AG04450 (cell line): ENCODE data around the gene LAMP5. TPM values are rescaled to one million over a fixed set of nuclear protein-coding genes. Genes with fewer than 3 reads are reported as not detected.

ENCODE experiments used
- CTCF ChIA-PET: fragments of 300-600, 350-600 bp; formaldehyde crosslinking; extraction: SDS; loops from one replicate; lab custom pipeline; 2022; ENCODE audit warnings: antibody characterized with exemption, inconsistent platforms; lab: Charles Lee
- POLR2A ChIA-PET: fragments of 350-600 bp; formaldehyde crosslinking; extraction: SDS; loops from one replicate; lab custom pipeline; 2021; ENCODE audit warnings: antibody characterized with exemption, inconsistent platforms; lab: Yijun Ruan, JAX
- DNase-seq: peaks from one replicate; pipeline ENCODE4 v3.0.0-alpha.2; 2011; ENCODE audit warnings: low read depth, low spot score
- H3K27ac ChIP-seq: one replicate; pipeline ENCODE4 v1.5.1; 2012; ENCODE audit warnings: low read depth, low read length, control low read depth
- H3K27me3 ChIP-seq: one replicate; pipeline ENCODE4 v1.6.0; 2012; ENCODE audit warnings: low read length; ENCODE audit not compliant: control insufficient read depth, insufficient read depth
- H3K4me3 ChIP-seq: 2 replicates; pipeline ENCODE4 v1.5.1; 2011; ENCODE audit warnings: mild to moderate bottlenecking, low read depth, low read length, control low read depth
- H3K9me3 ChIP-seq: 2 replicates; pipeline ENCODE4 v1.5.1; 2012; ENCODE audit warnings: low read length; ENCODE audit not compliant: control insufficient read depth, insufficient read depth
- CTCF ChIP-seq: IDR thresholded peaks from 2 replicates; pipeline ENCODE4 v1.5.1; 2011; ENCODE audit warnings: low read depth, low read length, control low read depth, inconsistent platforms
- polyA minus RNA-seq: library from RNA; depleted of rRNA, polyadenylated mRNA; stranded (reverse); fragments of >200 nt; gene quantifications from 2 replicates; pipeline ENCODE4 v1.2.3, GENCODE V29; 2011; rRNA and poly(A)+ RNA removed
- polyA plus RNA-seq: library from polyadenylated mRNA; depleted of rRNA; stranded (reverse); fragments of >200 nt; gene quantifications from 2 replicates; pipeline ENCODE4 v1.2.3, GENCODE V29; 2011; rRNA removed

The LAMP5 gene, protein sequence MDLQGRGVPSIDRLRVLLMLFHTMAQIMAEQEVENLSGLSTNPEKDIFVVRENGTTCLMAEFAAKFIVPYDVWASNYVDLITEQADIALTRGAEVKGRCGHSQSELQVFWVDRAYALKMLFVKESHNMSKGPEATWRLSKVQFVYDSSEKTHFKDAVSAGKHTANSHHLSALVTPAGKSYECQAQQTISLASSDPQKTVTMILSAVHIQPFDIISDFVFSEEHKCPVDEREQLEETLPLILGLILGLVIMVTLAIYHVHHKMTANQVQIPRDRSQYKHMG
- 0.12 and 0.20 TPM in 2 replicates for polyA plus RNA-seq
- polyA minus RNA-seq, result not detected in 2 replicates

DNA sequence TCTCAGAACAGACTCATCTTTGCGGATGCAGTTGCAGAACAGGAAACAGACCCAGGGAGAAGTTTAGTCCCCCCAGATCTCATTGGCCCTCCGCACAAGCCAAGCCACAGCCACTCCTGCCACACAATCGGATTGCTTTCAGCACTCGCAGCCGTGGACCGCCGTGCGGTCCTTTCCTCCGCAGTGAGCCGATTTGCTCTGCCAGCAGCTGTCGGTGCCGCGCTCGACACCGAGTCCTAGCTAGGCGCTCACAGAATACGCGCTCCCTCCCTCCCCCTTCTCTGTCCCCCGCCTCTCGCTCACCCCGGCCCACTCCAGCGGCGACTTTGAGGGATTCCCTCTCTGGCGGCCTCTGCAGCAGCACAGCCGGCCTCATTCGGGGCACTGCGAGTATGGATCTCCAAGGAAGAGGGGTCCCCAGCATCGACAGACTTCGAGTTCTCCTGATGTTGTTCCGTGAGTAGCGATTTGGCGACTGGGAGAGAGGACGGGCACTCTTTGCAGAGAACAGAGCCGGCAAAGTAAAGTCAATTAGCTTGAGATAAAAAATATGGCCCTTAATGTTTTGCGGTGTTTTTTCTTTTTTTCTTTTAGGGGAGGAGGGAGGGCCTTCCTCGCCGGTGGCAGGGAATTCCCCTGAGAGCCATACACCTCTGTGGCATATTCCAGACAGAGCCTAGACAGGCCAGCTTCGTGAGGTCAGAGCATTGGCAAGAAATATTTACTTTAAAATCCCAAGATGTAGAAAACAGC is at the start of gene LAMP5:
TSS of gene LAMP5 (plus strand) at position 130 of the 753 bp plus-strand sequence. CDS start at position 393, 263 bp downstream.
- H3K9me3 ChIP-seq, result no peaks in the 10 kb centered on the region; the same call in 1 of the 2 replicates
- no peak within 1 kb of the TSS for H3K27ac ChIP-seq
- H3K27me3 ChIP-seq, result peaks cover 68% of the 10 kb centered on the region
- DNase-seq, result no peak
- POLR2A ChIA-PET, result interaction anchor here (0.6 kb wide), 2 partner anchors 54 to 562 kb away, joined by 3 to 8 read pairs; no protein-coding TSS in a partner anchor
- TF ChIP-seq CTCF, result no peak
- CTCF ChIA-PET, result interaction anchor here (0.6 to 1.0 kb wide), 2 partner anchors 17 to 576 kb away, joined by 3 read pairs; no protein-coding TSS in a partner anchor
- no peak within 1 kb of the TSS for H3K4me3 ChIP-seq

- POLR2A ChIA-PET, result no interaction called here
- peak; percentile 47 for TF ChIP-seq CTCF
- no peak overlapping the region for H3K27ac ChIP-seq
- no peaks in the 10 kb centered on the region for H3K27me3 ChIP-seq
- CTCF ChIA-PET, result interaction anchor here (1.0 to 1.9 kb wide), 2 partner anchors 9 to 10 kb away, joined by 5 to 8 read pairs; no protein-coding TSS in a partner anchor
- no peak for DNase-seq
- H3K4me3 ChIP-seq, result no peak overlapping the region
- no peaks in the 10 kb centered on the region for H3K9me3 ChIP-seq
These were observed 46.4 kb upstream of the LAMP5 start for GRCh38 chr20:9467995-9468394.

DNA sequence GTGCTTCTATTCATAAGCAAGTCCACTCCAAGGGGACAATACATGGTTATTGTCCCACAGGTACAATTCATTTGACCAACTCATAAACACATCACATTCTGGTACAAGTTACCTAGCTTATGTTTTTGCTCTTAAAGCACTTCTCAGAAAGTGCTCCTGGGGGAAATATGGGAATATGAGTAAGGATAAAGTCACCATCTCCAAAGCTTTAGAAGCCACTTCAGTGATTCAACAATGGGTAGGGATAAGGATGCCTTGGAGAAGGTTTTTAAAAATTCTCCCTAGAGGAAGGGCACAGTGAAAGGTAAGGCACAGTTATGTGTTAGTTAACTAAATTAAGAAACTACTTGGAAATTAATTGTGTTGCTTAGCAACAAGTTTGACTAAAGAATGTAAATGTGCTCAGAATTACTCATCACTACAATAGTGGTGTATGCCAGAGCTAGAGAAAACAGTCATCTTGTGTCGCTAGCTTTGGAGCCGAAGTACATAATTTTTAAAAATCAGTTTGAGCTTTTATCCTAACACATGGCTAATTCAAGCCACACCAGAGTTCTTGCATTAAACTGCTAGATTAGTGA is 39.5 kb upstream of the LAMP5 start:
- ChIA-PET CTCF (interaction anchor here (1.4 to 1.8 kb wide), 2 partner anchors 67 to 136 kb away, joined by 5 to 8 read pairs; no protein-coding TSS in a partner anchor), POLR2A (no interaction called here)
- no peak for TF ChIP-seq CTCF
- no peak for DNase-seq
- no peak overlapping the region for H3K27ac ChIP-seq
- H3K27me3 ChIP-seq, result no peaks in the 10 kb centered on the region
- no peaks in the 10 kb centered on the region for H3K9me3 ChIP-seq
- no peak overlapping the region for H3K4me3 ChIP-seq

- no peaks in the 10 kb centered on the region for H3K9me3 ChIP-seq
- H3K27me3 ChIP-seq, result no peaks in the 10 kb centered on the region
- no peak for TF ChIP-seq CTCF
- H3K4me3 ChIP-seq, result no peak overlapping the region
- POLR2A ChIA-PET, result no interaction called here
- no peak for DNase-seq
- CTCF ChIA-PET, result interaction anchor here (1.4 to 1.8 kb wide), 2 partner anchors 67 to 135 kb away, joined by 5 to 8 read pairs; no protein-coding TSS in a partner anchor
- no peak overlapping the region for H3K27ac ChIP-seq
These were observed 38.9 kb upstream of the LAMP5 start for GRCh38 chr20:9475456-9475855.
